Measurements from ENCODE around the gene PHF2.
"Not testable (repeated sequence)": the region's sequence is repeated elsewhere in the genome, so short reads cannot be mapped to it uniquely, and the experiment has no call there.

The PHF2 gene

GRCh38 chr9:93655621-93656425 is 79.4 kb downstream of the PHF2 start:
- no peak for DNase-seq

DNA sequence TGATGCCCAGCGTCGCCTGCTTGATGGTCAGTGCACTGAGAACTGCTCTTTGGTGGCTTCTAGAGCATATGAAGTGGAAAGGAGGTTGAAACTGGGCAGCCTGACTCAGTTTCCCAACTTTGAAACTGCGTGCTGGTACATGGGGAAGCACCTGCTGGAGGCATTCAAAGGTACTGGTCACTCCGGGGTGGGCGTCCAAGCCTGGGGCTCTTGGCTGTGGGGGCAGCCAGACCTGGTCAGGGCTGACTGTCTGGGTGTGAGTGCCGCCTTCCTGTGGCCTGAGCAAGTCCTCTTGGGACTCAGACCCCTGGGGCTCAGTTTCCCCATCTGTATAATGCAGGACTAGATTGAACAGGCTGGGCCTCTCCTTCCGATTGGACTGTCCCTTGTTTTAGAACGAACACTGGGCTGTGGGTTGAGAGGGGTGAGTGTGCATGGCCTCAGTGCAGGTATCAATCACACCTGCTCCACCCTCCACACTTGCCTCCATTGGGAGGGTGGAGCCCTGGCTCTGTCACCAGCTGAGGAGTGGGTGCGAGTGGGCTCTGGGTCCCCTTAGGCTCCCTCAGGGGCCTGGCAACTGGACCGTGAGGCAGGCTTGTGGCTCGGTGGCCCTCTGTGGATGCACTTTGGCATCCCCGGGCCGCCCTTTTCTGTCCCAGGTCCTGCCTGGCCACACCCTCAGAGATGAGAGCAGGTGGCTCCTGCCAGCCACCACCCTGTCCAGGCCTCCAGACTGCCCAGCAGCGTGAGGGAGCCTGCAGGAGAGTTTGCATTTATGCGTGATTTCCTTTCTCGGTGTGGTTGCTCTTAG is 80.2 kb downstream of the PHF2 start:
- DNase-seq = no peak

GRCh38 chr9:93657331-93658111 is 81.1 kb downstream of the PHF2 start:
- no peak for DNase-seq

GRCh38 chr9:93658184-93658925 is 82.0 kb downstream of the PHF2 start:
- no peak for DNase-seq

GRCh38 chr9:93659044-93659836 is 82.9 kb downstream of the PHF2 start:
- no peak for DNase-seq

DNA sequence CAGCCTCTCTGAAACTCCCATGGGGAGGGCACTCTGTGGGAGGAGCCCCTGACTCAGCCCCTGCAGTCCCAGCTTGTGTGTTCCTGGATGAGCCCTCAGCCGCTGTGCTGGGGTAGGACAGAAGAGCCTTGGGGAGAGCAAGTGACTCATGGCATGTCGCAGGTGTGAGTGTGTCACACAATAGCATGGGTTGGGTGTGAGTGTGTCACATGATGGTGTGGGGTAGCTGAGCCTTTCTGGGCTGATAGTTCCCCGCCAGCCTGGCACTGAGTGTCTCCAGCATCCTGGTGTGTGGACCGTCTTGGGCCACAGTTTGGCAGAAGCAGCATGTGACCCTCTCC is 83.4 kb downstream of the PHF2 start:
- DNase-seq = no peak

- DNase-seq = no peak
These were observed 84.1 kb downstream of the PHF2 start for GRCh38 chr9:93660352-93661046.

DNA sequence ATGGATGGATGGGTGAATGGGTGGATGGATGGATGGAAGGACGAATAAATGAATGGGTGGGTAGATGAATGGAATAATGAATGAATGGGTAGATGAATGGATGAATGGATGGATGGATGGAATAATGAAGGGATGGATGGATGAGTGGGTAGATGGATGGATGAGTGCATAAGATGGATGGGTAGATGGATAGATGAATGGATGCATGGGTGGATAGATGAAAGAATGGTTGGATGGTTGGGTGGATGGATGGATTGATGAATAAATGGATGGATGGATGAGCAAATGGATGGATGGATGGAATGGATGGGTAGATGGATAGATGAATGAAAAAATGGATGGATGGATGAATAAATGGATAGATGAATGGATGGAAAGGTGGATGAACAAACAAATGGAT is 85.2 kb downstream of the PHF2 start:
- DNase-seq = no peak

- DNase-seq = no peak
These were observed 85.7 kb downstream of the PHF2 start for GRCh38 chr9:93662016-93662638.

GRCh38 chr9:93662952-93663572 is 86.7 kb downstream of the PHF2 start:
- no peak for DNase-seq

- DNase-seq = no peak
These were observed 87.6 kb downstream of the PHF2 start for GRCh38 chr9:93663877-93664548.

DNA sequence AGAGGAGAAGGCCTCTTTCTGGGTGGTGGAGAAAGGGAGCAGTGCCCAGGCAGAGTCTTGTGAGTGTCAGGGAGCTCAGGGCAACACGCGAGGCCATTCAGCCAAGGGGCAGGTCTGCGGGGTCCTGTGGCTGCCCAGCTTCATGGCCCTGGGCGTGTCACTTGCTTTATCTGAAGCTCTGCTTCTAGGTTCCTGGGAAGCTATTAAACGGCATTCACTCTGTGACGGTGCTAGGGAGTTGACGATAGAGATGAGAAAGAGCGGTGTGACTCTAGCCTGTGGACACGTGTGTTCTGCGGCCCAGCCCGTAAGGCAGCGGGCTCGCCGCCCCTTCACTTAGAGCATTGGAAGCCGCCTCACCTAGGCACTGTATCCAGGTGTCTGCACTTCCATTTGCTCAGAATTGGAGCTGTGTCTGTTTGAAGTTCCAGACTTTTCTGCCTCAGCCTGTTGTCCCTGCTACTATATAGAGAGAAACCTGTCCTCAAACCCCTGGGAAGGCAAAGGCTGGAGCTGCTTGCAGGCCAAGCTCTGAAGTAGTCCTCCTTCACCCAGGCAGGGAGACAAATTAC is 88.3 kb downstream of the PHF2 start:
- no peak for DNase-seq

- DNase-seq = no peak
These were observed 88.8 kb downstream of the PHF2 start for GRCh38 chr9:93665128-93665636.

- no peak for DNase-seq
These were observed 89.5 kb downstream of the PHF2 start for GRCh38 chr9:93665637-93666438.

GRCh38 chr9:93666439-93666784 is 90.0 kb downstream of the PHF2 start:
- DNase-seq = not testable (repeated sequence)

DNA sequence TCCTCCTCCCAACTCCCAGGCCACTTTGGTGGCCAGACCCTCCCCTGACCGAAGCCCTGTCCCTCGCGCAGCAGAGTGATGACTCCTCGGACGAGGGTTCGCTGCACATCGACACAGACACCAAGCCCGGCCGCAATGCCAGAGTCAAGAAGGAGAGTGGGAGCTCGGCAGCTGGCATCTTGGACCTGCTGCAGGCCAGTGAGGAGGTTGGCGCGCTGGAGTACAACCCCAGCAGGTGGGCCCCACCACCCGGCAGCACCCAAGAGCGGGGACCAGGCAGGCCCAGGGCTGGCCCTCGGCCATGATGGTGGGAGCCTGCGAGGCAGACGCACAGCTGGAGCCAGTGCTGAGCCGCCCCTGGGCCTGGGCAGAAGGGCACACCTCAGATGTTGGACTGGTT is 90.6 kb downstream of the PHF2 start:
- DNase-seq = no peak

- no peak for DNase-seq
These were observed 91.2 kb downstream of the PHF2 start for GRCh38 chr9:93667627-93668026.

DNA sequence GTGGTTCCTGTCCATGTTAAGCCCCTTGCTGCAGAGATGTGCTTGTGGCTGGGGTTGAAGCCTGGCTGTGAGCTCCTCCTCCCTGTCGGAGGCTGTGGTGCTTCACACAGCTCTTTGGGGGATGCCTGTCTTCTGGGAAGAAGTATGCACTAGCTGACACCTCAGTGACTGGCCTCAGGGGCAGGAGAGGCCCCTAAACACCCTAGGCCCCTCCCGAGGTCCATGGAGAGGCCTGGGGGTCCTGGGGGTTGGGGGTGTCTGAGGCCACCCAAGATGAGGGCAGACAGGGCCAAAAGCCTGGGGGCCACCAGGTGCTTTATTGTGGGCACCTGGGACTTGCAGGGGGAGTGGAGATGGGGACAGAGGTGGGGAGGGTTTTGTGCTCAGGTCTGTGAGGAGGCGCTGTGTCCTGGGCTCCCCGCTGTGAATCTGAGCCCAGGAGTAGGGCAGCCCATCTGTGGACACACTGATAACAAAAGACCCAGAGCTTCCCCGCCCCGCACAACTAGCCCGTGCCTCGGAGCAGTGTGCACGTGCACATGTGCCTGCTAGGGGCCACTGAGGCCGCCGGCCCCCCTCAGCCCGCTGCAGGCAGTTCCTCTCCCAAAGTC is 92.0 kb downstream of the PHF2 start:
- DNase-seq = no peak

Measured in AML-193 (cell line).